ENCODE results near the gene MARK4.

GRCh38 chr19:45321848-45322247 lies 70.8 kb downstream of the MARK4 start:
- no peak for TF ChIP-seq POLR2A (IDR thresholded peaks at IDR 0.05)
- TF ChIP-seq, protein P1, sequence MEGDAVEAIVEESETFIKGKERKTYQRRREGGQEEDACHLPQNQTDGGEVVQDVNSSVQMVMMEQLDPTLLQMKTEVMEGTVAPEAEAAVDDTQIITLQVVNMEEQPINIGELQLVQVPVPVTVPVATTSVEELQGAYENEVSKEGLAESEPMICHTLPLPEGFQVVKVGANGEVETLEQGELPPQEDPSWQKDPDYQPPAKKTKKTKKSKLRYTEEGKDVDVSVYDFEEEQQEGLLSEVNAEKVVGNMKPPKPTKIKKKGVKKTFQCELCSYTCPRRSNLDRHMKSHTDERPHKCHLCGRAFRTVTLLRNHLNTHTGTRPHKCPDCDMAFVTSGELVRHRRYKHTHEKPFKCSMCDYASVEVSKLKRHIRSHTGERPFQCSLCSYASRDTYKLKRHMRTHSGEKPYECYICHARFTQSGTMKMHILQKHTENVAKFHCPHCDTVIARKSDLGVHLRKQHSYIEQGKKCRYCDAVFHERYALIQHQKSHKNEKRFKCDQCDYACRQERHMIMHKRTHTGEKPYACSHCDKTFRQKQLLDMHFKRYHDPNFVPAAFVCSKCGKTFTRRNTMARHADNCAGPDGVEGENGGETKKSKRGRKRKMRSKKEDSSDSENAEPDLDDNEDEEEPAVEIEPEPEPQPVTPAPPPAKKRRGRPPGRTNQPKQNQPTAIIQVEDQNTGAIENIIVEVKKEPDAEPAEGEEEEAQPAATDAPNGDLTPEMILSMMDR (IDR thresholded peaks at IDR 0.05) = no peak

Measured in esophagus squamous epithelium (tissue), 4 donors.